Activated gamma-delta T cell treated with anti-CD3 and anti-CD28 coated beads, Interleukin-2, amount 50 U/mL, for 16 hours (primary cell): ENCODE data around the gene GRAP.
"Not testable (repeated sequence)": the region's sequence is repeated elsewhere in the genome, so short reads cannot be mapped to it uniquely, and the experiment has no call there.

Experiments
- DNase-seq: peaks from one replicate; pipeline ENCODE4 v3.0.0-alpha.2; 2020; ENCODE audit warnings: low read depth

Gene GRAP

GRCh38 chr17:19046782-19047375, at the start of gene GRAP:
GRAP (minus strand) TSS chr17:19046957; CDS start chr17:19046926, 31 bp downstream.
- not testable (repeated sequence) for DNase-seq

GRCh38 chr17:19093684-19094438, 47.1 kb upstream of the GRAP start:
- not testable (repeated sequence) for DNase-seq

DNA sequence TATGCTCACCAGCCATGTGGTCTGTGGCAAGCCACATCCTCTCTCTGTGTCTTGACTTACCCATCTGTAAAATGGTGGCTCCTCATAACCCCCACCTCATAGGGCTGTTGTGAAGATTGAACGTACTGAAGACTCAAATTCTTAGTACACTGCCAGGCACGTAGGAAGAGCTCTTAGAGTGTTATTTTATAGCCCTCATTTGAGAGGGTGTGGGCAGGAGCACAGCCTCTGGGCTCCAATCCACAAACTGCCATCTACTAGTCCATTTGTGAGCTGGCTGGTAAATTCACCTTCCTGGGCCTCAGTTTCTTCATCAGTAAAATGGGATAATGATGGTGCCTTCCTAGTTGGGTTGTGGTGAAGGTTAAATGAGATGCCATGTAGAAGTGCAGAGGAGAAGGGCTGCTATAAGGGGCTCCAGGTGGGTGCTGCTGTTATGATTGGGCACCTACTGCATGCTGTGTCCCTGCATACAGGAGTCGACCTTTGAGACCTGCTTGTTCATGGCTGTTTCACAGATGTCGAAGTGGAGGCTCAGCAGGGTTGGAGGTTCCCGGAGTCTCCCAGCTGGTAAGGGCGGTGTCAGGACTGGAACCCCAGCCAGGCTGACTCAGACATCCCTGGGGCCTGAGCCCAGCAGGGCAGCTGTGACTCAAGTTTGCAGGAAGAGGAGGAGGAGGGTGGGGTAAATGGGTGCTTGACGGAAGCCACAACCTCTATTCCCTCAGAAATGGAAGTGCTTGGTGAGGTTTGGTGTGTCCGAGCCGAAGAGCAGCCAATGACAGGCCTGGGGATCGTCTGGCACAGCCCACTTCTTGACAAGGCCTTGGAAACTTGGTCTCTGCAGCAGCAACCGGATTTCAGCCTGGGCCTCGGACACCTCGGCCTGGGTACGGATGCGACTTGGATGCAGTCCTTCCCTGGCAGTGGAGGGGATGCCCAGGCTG, 46.3 kb upstream of the GRAP start:
- not testable (repeated sequence) for DNase-seq

GRCh38 chr17:19090058-19090772, 43.5 kb upstream of the GRAP start:
- not testable (repeated sequence) for DNase-seq

DNA sequence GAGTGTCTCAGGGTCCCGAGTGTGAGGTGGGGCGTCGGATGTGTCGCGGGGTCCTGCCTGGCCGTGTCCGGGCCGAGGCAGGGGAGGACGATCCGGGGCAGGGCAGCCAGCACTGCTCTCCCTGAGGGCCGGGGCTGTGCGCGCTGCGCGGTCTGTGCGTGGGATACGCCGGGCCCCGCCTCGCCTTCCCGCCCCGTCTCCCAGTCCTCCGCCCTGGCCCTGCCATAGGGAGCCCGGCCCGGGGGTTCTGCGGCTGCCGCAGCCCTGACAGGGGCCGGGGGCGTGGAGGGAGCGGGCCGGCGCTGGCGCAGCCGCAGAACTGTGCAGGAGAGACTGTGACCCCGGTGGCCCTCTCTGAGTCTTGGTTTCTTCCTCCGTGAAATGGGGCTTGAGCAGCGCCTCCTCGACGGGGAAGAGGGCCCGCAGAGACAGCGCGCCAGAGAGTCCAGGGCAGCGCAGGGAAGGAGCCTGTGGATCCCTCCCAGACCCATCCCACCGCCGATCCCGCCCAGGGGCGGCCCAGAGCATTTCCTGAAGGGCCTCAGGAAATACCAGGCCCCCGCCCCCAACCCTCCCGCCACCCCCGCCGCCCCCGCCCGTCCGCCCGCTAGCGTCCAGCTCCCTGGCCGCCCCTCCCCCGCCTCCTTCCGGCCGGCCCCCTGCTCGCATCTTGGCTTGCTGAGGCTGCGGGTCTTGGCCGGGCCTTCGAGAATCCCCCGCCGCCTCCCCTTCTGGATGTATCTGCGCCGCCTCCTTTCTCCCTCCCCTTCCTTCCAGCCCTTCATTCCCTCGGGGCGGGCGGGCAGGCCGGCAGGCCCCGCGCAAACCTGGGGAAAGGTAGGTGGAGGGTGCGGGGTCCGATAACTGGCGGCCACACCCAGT, 42.3 kb upstream of the GRAP start:
- DNase-seq, result not testable (repeated sequence)

- not testable (repeated sequence) for DNase-seq
Observed at GRCh38 chr17:19077386-19077785, 30.6 kb upstream of the GRAP start.

- DNase-seq, result not testable (repeated sequence)
Observed at GRCh38 chr17:19076398-19077192, 29.8 kb upstream of the GRAP start.

DNA sequence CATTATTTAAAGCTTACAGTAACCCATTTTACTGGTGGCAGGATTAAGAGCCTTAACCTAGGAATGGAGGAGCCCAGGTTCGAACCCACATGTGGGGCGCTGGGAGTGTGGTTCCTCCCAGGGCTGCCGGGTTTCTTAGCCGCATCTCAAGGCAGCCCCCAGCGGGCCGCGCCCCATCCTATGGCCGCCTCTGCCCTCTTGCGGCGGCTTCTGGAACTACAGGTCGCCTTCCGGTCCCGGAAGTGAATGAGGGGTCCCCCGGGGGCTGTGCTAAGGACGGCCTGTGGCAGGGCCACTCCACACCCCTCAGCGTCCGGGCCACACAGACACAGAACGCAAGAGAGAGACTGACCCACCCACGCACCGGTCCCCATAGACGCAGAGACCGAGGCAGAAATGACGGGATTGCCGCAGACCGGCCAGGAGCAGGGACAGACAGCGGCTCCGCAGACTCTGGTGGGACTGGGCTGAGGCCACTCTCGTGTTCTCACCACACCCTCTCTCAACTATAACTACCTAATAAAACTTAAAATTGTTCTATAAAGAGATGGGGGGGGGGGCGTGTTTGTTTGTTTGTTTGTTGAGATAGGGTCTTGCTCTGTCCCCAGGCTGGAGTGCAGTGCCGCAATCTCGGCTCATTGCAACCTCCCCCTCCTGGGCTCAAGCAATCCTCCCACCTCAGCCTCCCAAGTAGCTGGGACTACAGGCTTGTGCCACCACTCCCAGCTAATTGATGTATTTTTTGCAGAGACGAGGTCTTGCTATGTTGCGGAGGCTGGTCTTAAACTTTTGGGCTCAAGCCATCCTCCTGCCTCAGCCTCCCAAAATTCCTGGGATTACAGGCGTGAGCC, 23.8 kb upstream of the GRAP start:
- not testable (repeated sequence) for DNase-seq

DNA sequence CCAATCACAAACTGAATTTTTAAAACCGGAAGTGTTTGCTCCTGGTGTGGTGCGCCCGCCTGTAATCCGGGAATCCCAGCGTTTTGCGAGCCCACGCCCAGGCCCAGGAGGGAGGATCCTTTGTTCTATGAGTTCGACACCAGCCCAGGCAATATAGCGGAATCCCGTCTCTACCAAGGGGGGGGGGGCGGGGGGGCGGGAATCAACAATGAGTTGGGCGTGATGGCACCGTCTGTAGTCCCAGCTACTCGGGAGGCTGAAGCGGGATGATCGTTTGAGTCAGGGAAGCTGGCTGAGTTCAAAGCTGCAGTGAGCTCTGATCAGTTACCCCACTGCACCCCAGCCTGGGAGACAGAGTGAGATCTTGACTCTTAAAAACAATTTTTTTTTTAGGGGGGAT, 17.6 kb upstream of the GRAP start:
- not testable (repeated sequence) for DNase-seq

GRCh38 chr17:19063326-19063956, 16.7 kb upstream of the GRAP start:
- DNase-seq, result peak; percentile 63

GRCh38 chr17:19062718-19063325, 16.1 kb upstream of the GRAP start:
- not testable (repeated sequence) for DNase-seq

DNA sequence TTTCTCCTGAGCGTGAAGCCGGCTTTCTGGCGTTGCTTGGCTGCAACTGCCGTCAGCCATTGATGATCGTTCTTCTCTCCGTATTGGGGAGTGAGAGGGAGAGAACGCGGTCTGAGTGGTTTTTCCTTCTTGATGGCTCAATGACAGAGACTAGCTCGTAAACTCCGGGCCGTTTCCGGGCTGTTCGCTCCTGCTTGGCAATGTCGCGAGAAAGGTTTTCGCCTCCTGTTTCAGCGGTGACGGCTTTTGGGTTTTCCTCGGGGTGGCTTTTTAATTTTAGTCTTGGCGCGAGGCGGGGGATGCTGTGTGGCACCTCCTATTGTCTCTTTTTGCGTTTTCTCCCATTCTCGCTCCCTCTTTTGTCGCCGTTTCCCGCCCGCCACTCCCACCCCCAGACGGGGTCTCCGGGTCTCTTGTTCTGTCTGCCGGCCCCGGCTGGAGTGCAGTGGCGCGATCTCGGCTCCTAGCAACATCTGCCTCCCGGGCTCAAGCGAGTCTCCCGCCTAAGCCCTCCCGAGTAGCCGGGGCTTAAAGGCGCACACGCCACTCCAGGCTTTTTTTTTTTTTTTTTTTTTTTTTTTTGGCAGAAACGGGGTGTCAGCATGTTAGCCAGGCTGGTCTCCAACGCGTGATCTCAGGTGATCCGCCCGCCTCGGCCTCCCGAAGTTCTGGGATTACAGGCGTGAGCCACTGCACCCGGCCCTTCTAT, 15.4 kb upstream of the GRAP start:
- DNase-seq, result peak; percentile 85

DNA sequence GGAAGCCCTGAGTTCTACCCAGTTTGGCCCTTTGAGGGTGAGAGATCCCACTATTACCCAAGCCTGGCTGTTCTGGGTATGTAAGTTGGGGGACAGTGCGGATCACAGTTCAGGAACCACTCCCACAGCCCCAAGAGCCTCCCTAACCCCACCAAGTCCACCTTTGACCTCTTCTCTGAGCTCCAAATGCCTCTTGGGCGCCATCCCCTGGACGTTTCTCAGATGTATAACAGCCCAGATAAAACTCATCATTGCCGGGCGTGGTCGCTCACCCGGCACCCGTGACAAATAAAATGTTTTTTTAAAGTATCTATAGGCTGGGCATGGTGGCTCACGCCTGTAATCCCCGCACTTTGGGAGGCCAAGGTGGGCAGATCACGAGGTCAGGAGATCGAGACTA, 8.7 kb upstream of the GRAP start:
- not testable (repeated sequence) for DNase-seq

- DNase-seq, result not testable (repeated sequence)
Observed at GRCh38 chr17:19048826-19049225, 2.1 kb upstream of the GRAP start.

DNA sequence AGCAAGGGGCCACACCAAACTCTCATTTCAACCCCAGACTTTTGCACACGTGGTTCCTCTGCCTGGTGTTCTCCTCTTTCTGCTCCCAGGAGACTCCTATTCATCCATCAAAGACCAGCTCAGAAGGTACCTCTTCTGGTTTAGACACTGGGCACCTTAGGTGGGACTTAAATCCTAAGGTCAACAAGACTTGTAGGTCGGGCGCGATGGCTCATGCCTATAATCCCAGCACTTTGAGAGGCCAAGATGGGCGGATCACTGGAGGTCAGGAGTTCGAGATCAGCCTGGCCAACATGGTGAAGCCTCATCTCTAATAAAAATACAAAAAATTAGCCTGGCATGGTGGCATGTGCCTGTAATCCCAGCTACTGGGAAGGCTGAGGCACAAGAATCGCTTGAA, 753 bp upstream of the GRAP start:
- DNase-seq, result not testable (repeated sequence)

DNA sequence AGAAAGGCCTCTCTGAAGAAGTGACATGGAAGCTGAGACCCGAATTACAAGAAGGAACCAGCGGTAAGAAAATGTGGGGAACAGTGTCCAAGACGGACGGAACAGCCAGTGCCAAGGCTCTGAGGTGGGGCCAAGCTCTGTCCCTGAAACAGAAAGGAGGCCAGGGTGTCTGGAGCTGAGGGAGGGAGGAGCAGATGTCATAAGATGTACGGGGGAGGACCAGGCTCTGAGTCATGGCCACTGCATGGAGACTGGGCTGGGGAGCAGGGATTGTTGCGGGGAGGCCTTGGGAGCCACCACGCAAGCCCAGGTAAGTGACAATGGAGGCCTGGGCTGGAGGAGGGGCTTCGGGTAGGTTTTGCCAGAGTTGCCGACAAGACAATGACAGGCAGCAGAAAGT, 2.1 kb downstream of the GRAP start:
- DNase-seq, result not testable (repeated sequence)

DNA sequence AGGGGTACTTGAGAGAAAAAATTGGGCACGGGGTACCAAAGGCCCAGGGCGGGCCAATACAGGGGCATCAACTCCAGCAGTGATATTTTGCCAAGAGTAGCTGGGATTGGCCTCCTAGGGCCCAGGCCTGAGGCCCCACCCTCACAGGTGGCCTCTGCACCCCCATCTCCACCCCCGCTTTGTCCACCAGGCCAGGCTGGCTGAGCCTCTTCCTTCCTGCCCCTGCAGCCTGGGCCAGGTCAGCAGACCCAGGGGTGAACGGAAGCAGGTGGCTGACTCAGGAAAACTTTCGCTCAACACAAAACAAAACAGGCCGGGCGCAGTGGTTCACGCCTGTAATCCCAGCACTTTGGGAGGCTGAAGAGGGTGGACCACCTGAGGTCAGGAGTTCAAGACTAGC, 3.7 kb downstream of the GRAP start:
- DNase-seq, result not testable (repeated sequence)
